Esophagus muscularis mucosa (tissue), 4 donors: Measurements from ENCODE around the gene GIMAP4. TPM values are rescaled to one million over a fixed set of nuclear protein-coding genes. Genes with fewer than 3 reads are reported as not detected.

Experiments used
- DNase-seq: peaks from one replicate; pipeline ENCODE4 v3.0.0-alpha.2; 2017; ENCODE audit errors: extremely low spot score
- H3K27ac ChIP-seq, 4 donors: fragments of 200-600 bp; sonication (generic); replicated peaks in 1 of 4; 1 replicate in 3 of 4; 2 replicates in 1 of 4; pipeline ENCODE4 v1.5.1; 2016 to 2019; ENCODE audit warnings: mild to moderate bottlenecking in 1 of 4
- H3K27me3 ChIP-seq, 4 donors: fragments of 200-600 bp; sonication (generic); one replicate each; pipeline versions ENCODE4 v1.5.1 to v1.6.0; 2016 to 2019
- H3K36me3 ChIP-seq, 4 donors: fragments of 200-600 bp; sonication (generic); one replicate each; pipeline ENCODE4 v1.5.1; 2016 to 2019
- H3K4me1 ChIP-seq, 4 donors: fragments of 200-600 bp; sonication (generic); one replicate each; pipeline ENCODE4 v1.5.1; 2016 to 2019
- H3K4me3 ChIP-seq, 4 donors: fragments of 200-600 bp; sonication (generic); 1 replicate in 2 of 4; 2 replicates in 2 of 4; pipeline ENCODE4 v1.5.1; 2016 to 2019; ENCODE audit warnings: mild to moderate bottlenecking in 4 of 4, moderate library complexity in 1 of 4
- H3K9me3 ChIP-seq, 4 donors: fragments of 200-600 bp; sonication (generic); 1 replicate in 3 of 4; 2 replicates in 1 of 4; pipeline ENCODE4 v1.5.1; 2016 to 2019
- EP300 ChIP-seq: sonication (generic); formaldehyde crosslinking; IDR thresholded peaks from one replicate; pipeline ENCODE4 v1.6.1; 2017; ENCODE audit warnings: antibody characterized with exemption
- POLR2A ChIP-seq: fragments of 450-650 bp; IDR thresholded peaks from one replicate; pipeline ENCODE4 v1.6.1; 2017; ENCODE audit warnings: antibody characterized with exemption, moderate library complexity, mild to moderate bottlenecking, low read depth
- POLR2AphosphoS5 ChIP-seq, 2 donors: sonication (generic); formaldehyde crosslinking; IDR thresholded peaks; one replicate each; pipeline ENCODE4 v1.6.1; 2017; ENCODE audit warnings: antibody characterized with exemption in 2 of 2
- WGBS: methylation state at CpG from one replicate; pipeline ENCODE4 v1.1.5; 2018; 5-methylcytosine and 5-hydroxymethylcytosine counted together
- intact Hi-C: fragments of 100-400 bp; cut with DNase I; formaldehyde crosslinking; loops from one replicate; pipeline ENCODE4 v1.15.1; 2023
- total RNA-seq, 4 donors: library from RNA; depleted of rRNA; stranded (reverse); fragments of >200 nt; gene quantifications; one replicate each; pipeline versions ENCODE4 v1.1.0 to v1.2.1, GENCODE V29; 2016
- TF ChIP-seq, protein P1 (sequence below), 3 experiments: fragments of 200-600 bp in 2 of 3; fragments of 450-650 bp in 1 of 3; sonication (generic) in 2 of 3; IDR thresholded peaks; one replicate each; pipeline ENCODE4 v1.5.1; 2017 to 2019; ENCODE audit warnings: antibody characterized with exemption in 3 of 3, mild to moderate bottlenecking in 2 of 3, moderate library complexity in 1 of 3

Gene GIMAP4
- total RNA-seq, 4 donors from 2014 or later: 18.3 to 35.3 (median 31.1) TPM

DNA sequence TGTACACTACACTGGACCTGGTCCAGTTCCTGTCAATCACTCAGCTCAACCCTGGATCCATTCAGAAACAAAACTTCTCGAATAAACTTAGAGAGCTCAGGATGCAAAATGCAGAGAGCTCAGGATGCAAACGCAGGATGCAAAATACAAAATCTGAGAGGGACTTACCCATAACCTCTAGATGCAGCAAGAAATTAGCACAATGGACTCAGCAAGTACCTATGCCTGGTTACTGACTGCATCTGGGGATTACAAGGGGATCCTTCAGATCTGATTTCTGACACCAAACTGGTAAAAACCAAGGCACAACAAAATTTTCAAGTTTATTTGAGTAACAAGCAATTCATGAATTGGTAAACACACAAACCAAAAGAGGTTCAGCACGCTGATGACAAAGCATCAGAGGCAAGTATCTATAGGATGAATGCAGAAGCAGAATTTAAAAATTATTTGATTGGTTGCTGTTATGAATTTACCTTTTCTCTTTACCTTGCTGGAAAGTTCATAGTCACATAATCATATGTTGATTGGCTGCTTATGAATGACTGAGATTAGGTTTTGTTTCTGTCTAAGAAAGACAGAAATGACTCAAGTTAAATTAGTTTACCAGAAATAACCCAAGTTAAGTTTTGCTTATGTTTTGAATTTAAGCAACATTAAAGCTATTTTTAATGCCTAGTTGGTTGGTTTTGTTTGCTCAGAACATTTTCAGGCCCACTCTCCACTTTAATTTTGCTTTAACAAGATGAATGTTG, 53.6 kb downstream of the GIMAP4 start:
- Histone ChIP-seq H3K4me1 (no peaks in the 10 kb centered on the region), H3K27me3 (no peaks in the 10 kb centered on the region), H3K36me3 (no peaks in the 10 kb centered on the region), H3K9me3 (no peaks in the 10 kb centered on the region), H3K27ac (no peak overlapping the region), H3K4me3 (no peak overlapping the region)
- intact Hi-C loops: no loop called here
- TF ChIP-seq, protein P1, sequence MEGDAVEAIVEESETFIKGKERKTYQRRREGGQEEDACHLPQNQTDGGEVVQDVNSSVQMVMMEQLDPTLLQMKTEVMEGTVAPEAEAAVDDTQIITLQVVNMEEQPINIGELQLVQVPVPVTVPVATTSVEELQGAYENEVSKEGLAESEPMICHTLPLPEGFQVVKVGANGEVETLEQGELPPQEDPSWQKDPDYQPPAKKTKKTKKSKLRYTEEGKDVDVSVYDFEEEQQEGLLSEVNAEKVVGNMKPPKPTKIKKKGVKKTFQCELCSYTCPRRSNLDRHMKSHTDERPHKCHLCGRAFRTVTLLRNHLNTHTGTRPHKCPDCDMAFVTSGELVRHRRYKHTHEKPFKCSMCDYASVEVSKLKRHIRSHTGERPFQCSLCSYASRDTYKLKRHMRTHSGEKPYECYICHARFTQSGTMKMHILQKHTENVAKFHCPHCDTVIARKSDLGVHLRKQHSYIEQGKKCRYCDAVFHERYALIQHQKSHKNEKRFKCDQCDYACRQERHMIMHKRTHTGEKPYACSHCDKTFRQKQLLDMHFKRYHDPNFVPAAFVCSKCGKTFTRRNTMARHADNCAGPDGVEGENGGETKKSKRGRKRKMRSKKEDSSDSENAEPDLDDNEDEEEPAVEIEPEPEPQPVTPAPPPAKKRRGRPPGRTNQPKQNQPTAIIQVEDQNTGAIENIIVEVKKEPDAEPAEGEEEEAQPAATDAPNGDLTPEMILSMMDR (IDR thresholded peaks at IDR 0.05): no peak
- TF ChIP-seq EP300 (no peak), POLR2AphosphoS5 (IDR thresholded peaks at IDR 0.05) (no peak), POLR2A (no peak)
- WGBS: 68% methylated on average over 3 of the region's 3 CpGs
- DNase-seq: no peak

DNA sequence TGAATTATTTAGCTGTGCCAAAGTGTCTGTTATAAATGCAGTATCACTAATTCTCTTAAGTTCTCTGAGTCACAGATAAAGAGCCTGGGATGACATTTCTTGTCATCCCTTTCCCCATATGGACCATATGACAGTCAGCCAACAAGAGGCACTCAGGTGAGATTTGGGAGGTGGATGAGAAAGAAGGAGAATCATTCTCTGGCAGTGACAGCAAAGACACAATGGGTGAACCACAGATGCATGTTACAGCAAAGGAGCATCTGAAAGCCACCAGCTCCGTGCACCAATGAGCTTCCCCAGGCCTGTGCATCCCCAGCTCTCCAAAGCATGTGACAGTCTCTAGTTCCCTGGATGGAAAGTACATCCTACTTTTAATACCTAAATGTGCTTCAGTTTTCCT, 54.2 kb downstream of the GIMAP4 start:
- Histone ChIP-seq H3K4me1 (peaks cover 0 to under 1% (median under 1%) of the 10 kb centered on the region in 4 donors), H3K36me3 (peaks cover 0 to 5% (median 0%) of the 10 kb centered on the region in 4 donors), H3K27me3 (no peaks in the 10 kb centered on the region), H3K27ac (no peak overlapping the region), H3K4me3 (no peak overlapping the region), H3K9me3 (no peaks in the 10 kb centered on the region)
- 57% methylated on average over 1 of the region's 1 CpG for WGBS
- TF ChIP-seq POLR2AphosphoS5 (IDR thresholded peaks at IDR 0.05): no peak
- no peak for TF ChIP-seq POLR2A
- TF ChIP-seq, protein P1 (IDR thresholded peaks at IDR 0.05): no peak
- TF ChIP-seq EP300: no peak
- intact Hi-C loops: no loop called here
- DNase-seq: no peak

Other genes starting within 250 kb of the GIMAP4 start
- gene LRRC61, start 244.0 kb upstream of the GIMAP4 start, total RNA-seq: 10 to 100 TPM in 2 of 4 donors, 1 to 10 TPM in 2; 7.9 to 16.5 (median 12.4) TPM
- gene ACTR3C, start 243.8 kb upstream of the GIMAP4 start, total RNA-seq: 10 to 100 TPM in 1 of 4 donors, 1 to 10 TPM in 3; 4.3 to 10.1 (median 4.8) TPM
- gene RARRES2, start 225.8 kb upstream of the GIMAP4 start, total RNA-seq: 100 to 1,000 TPM; 143 to 193 (median 173) TPM
- gene REPIN1, start 198.6 kb upstream of the GIMAP4 start, total RNA-seq: 100 to 1,000 TPM in 2 of 4 donors, 10 to 100 TPM in 2; 66.8 to 143 (median 97.7) TPM
- 10 to 100 TPM in 3 of 4 donors, 1 to 10 TPM in 1; 6.6 to 19.8 (median 15.0) TPM for gene ZNF775, start 188.1 kb upstream of the GIMAP4 start, total RNA-seq
- 10 to 100 TPM in 3 of 4 donors, 1 to 10 TPM in 1; 7.1 to 18.5 (median 15.4) TPM for gene GIMAP8, start 116.8 kb upstream of the GIMAP4 start, total RNA-seq
- 10 to 100 TPM; 15.8 to 22.0 (median 19.9) TPM for gene GIMAP7, start 52.5 kb upstream of the GIMAP4 start, total RNA-seq
- gene GIMAP6, start 65.0 kb downstream of the GIMAP4 start, total RNA-seq: 10 to 100 TPM; 25.7 to 45.9 (median 37.2) TPM
- 1 to 10 TPM; 5.4 to 9.7 (median 6.5) TPM for gene GIMAP2, start 118.3 kb downstream of the GIMAP4 start, total RNA-seq
- 10 to 100 TPM in 2 of 4 donors, 1 to 10 TPM in 2; 6.6 to 13.0 (median 8.5) TPM for gene GIMAP1, start 149.2 kb downstream of the GIMAP4 start, total RNA-seq
- gene GIMAP5, start 170.0 kb downstream of the GIMAP4 start, total RNA-seq: 10 to 100 TPM; 26.9 to 48.2 (median 28.6) TPM
- 10 to 100 TPM; 19.5 to 58.2 (median 54.1) TPM for gene TMEM176B, start 233.0 kb downstream of the GIMAP4 start, total RNA-seq
- 10 to 100 TPM; 11.6 to 47.7 (median 35.5) TPM for gene TMEM176A, start 233.4 kb downstream of the GIMAP4 start, total RNA-seq